Measurements from ENCODE around the gene LTA.

LTA gene

GRCh38 chr6:31569861-31570536, 2.1 kb upstream of the LTA start:
- no peaks in the 10 kb centered on the region for H3K9me3 ChIP-seq (replicated peaks in 1 of 11)
- TF ChIP-seq Cebpa-rat (IDR thresholded peaks at IDR 0.05) = no peak
- no peak overlapping the region for H3K4me3 ChIP-seq
- no peaks in the 10 kb centered on the region for H3K36me3 ChIP-seq
- no peaks in the 10 kb centered on the region for H4K20me1 ChIP-seq
- peak overlapping the region in 3 of 11 experiments; percentile 52 to 56 (median 53); a peak in 7 of 22 replicates for H3K9ac ChIP-seq
- peaks cover 80 to 100% (median 99%) of the 10 kb centered on the region in 10 experiments for H3K4me1 ChIP-seq
- H3K27ac ChIP-seq = peak overlapping the region in 8 of 11 experiments; percentile 67 to 92 (median 78); a peak in 15 of 22 replicates
- H3K4me2 ChIP-seq = peak overlapping the region in 10 of 11 experiments; percentile 77 to 98 (median 85); a peak in 20 of 22 replicates
- no peaks in the 10 kb centered on the region for H3K27me3 ChIP-seq

- Histone ChIP-seq H4K20me1 (peaks cover 0 to 30% (median 17%) of the 10 kb centered on the region in 11 experiments; a peak in 15 of 22 replicates), H3K4me3 (no peak overlapping the region), H3K36me3 (peaks cover 15 to 22% (median 20%) of the 10 kb centered on the region in 11 experiments), H3K9ac (peak overlapping the region in 4 of 11 experiments; percentile 69 to 94 (median 91); a peak in 5 of 22 replicates), H3K27me3 (no peaks in the 10 kb centered on the region), H3K4me1 (peaks cover 82 to 100% (median 98%) of the 10 kb centered on the region in 10 experiments), H3K9me3 (replicated peaks in 1 of 11) (no peaks in the 10 kb centered on the region), H3K4me2 (peak overlapping the region; percentile 90 to 100 (median 96); a peak in 21 of 22 replicates), H3K27ac (peak overlapping the region in 7 of 11 experiments; percentile 83 to 93 (median 90); a peak in 14 of 22 replicates)
- TF ChIP-seq Cebpa-rat (IDR thresholded peaks at IDR 0.05) = no peak
Observed at GRCh38 chr6:31573239-31574105, 1.4 kb downstream of the LTA start.

- Histone ChIP-seq H3K4me3 (peak overlapping the region; percentile 71 to 89 (median 85); a peak in 18 of 20 replicates), H3K9me3 (replicated peaks in 1 of 11) (no peaks in the 10 kb centered on the region), H3K36me3 (peaks cover 18 to 28% (median 26%) of the 10 kb centered on the region in 11 experiments), H4K20me1 (peaks cover 0 to 31% (median 17%) of the 10 kb centered on the region in 11 experiments; a peak in 15 of 22 replicates), H3K27ac (peak overlapping the region; percentile 58 to 93 (median 86); a peak in 21 of 22 replicates), H3K9ac (peak overlapping the region; percentile 82 to 94 (median 87)), H3K27me3 (no peaks in the 10 kb centered on the region), H3K4me1 (peaks cover 82 to 99% (median 97%) of the 10 kb centered on the region in 10 experiments), H3K4me2 (peak overlapping the region; percentile 90 to 100 (median 96))
- TF ChIP-seq Cebpa-rat (IDR thresholded peaks at IDR 0.05) = no peak
Observed at GRCh38 chr6:31574106-31575061, 2.3 kb downstream of the LTA start.

GRCh38 chr6:31575335-31575901, 3.3 kb downstream of the LTA start, which contains the start of gene TNF:
TSS of gene TNF (plus strand) at chr6:31575565. CDS start at chr6:31575742, 177 bp downstream.
- H3K4me3 ChIP-seq = peak within 1 kb of the TSS; percentile 71 to 89 (median 85)

GRCh38 chr6:31575952-31576685, 4.0 kb downstream of the LTA start:
- H4K20me1 ChIP-seq = peaks cover 0 to 31% (median 17%) of the 10 kb centered on the region in 11 experiments; a peak in 15 of 22 replicates
- peak overlapping the region; percentile 90 to 100 (median 96) for H3K4me2 ChIP-seq
- no peaks in the 10 kb centered on the region for H3K9me3 ChIP-seq (replicated peaks in 1 of 11)
- H3K27me3 ChIP-seq = no peaks in the 10 kb centered on the region
- TF ChIP-seq Cebpa-rat (IDR thresholded peaks at IDR 0.05) = no peak
- peaks cover 82 to 97% (median 94%) of the 10 kb centered on the region in 10 experiments for H3K4me1 ChIP-seq
- H3K9ac ChIP-seq = peak overlapping the region; percentile 82 to 94 (median 87)
- H3K27ac ChIP-seq = peak overlapping the region; percentile 35 to 93 (median 86); a peak in 21 of 22 replicates
- peak overlapping the region; percentile 71 to 89 (median 85) for H3K4me3 ChIP-seq
- peaks cover 18 to 28% (median 26%) of the 10 kb centered on the region in 11 experiments for H3K36me3 ChIP-seq

More at GRCh38 chr6:31575335-31575901, 3.3 kb downstream of the LTA start, which contains the start of gene TNF:
- TF ChIP-seq Cebpa-rat (IDR thresholded peaks at IDR 0.05) = peak in 1 of 11 experiments; percentile 55; a peak in 1 of 22 replicates
- Histone ChIP-seq H4K20me1 (peaks cover 0 to 31% (median 17%) of the 10 kb centered on the region in 11 experiments; a peak in 15 of 22 replicates), H3K9ac (peak within 1 kb of the TSS; percentile 82 to 94 (median 87)), H3K36me3 (peaks cover 18 to 28% (median 26%) of the 10 kb centered on the region in 11 experiments), H3K4me2 (peak within 1 kb of the TSS; percentile 90 to 100 (median 96)), H3K9me3 (replicated peaks in 1 of 11) (no peaks in the 10 kb centered on the region), H3K27ac (peak within 1 kb of the TSS; percentile 58 to 93 (median 86); a peak in 21 of 22 replicates), H3K4me1 (peaks cover 83 to 99% (median 97%) of the 10 kb centered on the region in 10 experiments), H3K27me3 (no peaks in the 10 kb centered on the region)

GRCh38 chr6:31576897-31577578, 4.9 kb downstream of the LTA start:
- Histone ChIP-seq H3K9me3 (replicated peaks in 1 of 11) (no peaks in the 10 kb centered on the region), H3K4me2 (peak overlapping the region; percentile 90 to 100 (median 96)), H3K27me3 (no peaks in the 10 kb centered on the region), H3K4me3 (peak overlapping the region; percentile 71 to 89 (median 85)), H3K36me3 (peaks cover 18 to 28% (median 26%) of the 10 kb centered on the region in 11 experiments), H4K20me1 (peaks cover 0 to 31% (median 17%) of the 10 kb centered on the region in 11 experiments; a peak in 15 of 22 replicates), H3K27ac (peak overlapping the region in 10 of 11 experiments; percentile 74 to 93 (median 86); a peak in 19 of 22 replicates), H3K9ac (peak overlapping the region; percentile 82 to 94 (median 87)), H3K4me1 (peaks cover 78 to 97% (median 93%) of the 10 kb centered on the region in 10 experiments)
- TF ChIP-seq Cebpa-rat (IDR thresholded peaks at IDR 0.05) = no peak

Measured in BLaER1 treated with 17β-estradiol and CSF1 and Interleukin-3, amounts not matched to agents 10 nM and 100 nM (cell line).